ENCODE results near the gene SLC2A4RG.

The SLC2A4RG gene

GRCh38 chr20:63741676-63742380, 2.3 kb downstream of the SLC2A4RG start:
- DNase-seq (ENCODE audit: low spot score) = no peak

GRCh38 chr20:63742381-63743024, 2.9 kb downstream of the SLC2A4RG start:
- DNase-seq (ENCODE audit: low spot score) = no peak

GRCh38 chr20:63743210-63743970, 3.8 kb downstream of the SLC2A4RG start:
- DNase-seq (ENCODE audit: low spot score) = no peak

- DNase-seq (ENCODE audit: low spot score) = no peak
Measured at GRCh38 chr20:63744158-63744557, 4.6 kb downstream of the SLC2A4RG start.

- no peak for DNase-seq (ENCODE audit: low spot score)
Measured at GRCh38 chr20:63744574-63745423, 5.2 kb downstream of the SLC2A4RG start.

- no peak for DNase-seq (ENCODE audit: low spot score)
Measured at GRCh38 chr20:63745424-63745805, 5.8 kb downstream of the SLC2A4RG start.

- no peak for DNase-seq (ENCODE audit: low spot score)
Measured at GRCh38 chr20:63745961-63746731, 6.6 kb downstream of the SLC2A4RG start.

GRCh38 chr20:63746751-63747315, 7.3 kb downstream of the SLC2A4RG start:
- no peak for DNase-seq (ENCODE audit: low spot score)

- no peak for DNase-seq (ENCODE audit: low spot score)
Measured at GRCh38 chr20:63747622-63748069, 8.1 kb downstream of the SLC2A4RG start.

GRCh38 chr20:63748070-63748933, 8.7 kb downstream of the SLC2A4RG start:
- DNase-seq (ENCODE audit: low spot score) = no peak

GRCh38 chr20:63748934-63749270, 9.3 kb downstream of the SLC2A4RG start:
- no peak for DNase-seq (ENCODE audit: low spot score)

- no peak for DNase-seq (ENCODE audit: low spot score)
Measured at GRCh38 chr20:63749597-63750508, 10.3 kb downstream of the SLC2A4RG start.

GRCh38 chr20:63750807-63751470, 11.4 kb downstream of the SLC2A4RG start:
- no peak for DNase-seq (ENCODE audit: low spot score)

GRCh38 chr20:63751471-63752271, 12.1 kb downstream of the SLC2A4RG start:
- peak; percentile 29 for DNase-seq (ENCODE audit: low spot score)

- no peak for DNase-seq (ENCODE audit: low spot score)
Measured at GRCh38 chr20:63752411-63753101, 13.0 kb downstream of the SLC2A4RG start.

GRCh38 chr20:63753381-63753780, 13.8 kb downstream of the SLC2A4RG start:
- no peak for DNase-seq (ENCODE audit: low spot score)

GRCh38 chr20:63754008-63754407, 14.4 kb downstream of the SLC2A4RG start:
- DNase-seq (ENCODE audit: low spot score) = no peak

Data from hematopoietic multipotent progenitor cell treated with erythropoietin and hydrocortisone succinate and interleukin-3 and kit ligand, for 17 days (in vitro differentiated cells).